KOPT-K1 (cell line): ENCODE measurements around the gene IL17RA.

Experiments used
- H3K27ac ChIP-seq: fragments of 200-600 bp; sonication (generic); 2 replicates; pipeline ENCODE4 v1.5.1; 2016; ENCODE audit warnings: antibody characterized with exemption, mild to moderate bottlenecking, low read depth, low read length; ENCODE audit not compliant: poor library complexity, severe bottlenecking
- H3K36me3 ChIP-seq: fragments of 200-600 bp; sonication (generic); 2 replicates; pipeline ENCODE4 v1.5.1; 2017; ENCODE audit warnings: antibody characterized with exemption, mild to moderate bottlenecking, low read length, moderate library complexity; ENCODE audit not compliant: insufficient read depth
- H3K9me3 ChIP-seq: fragments of 200-600 bp; sonication (generic); 2 replicates; pipeline ENCODE4 v1.5.1; 2017; ENCODE audit warnings: antibody characterized with exemption, low read length, mild to moderate bottlenecking; ENCODE audit not compliant: insufficient read depth, poor library complexity, severe bottlenecking

The IL17RA gene

GRCh38 chr22:17117890-17118289 is 33.1 kb downstream of the IL17RA start:
- peak overlapping the region; percentile 68 for H3K27ac ChIP-seq
- H3K9me3 ChIP-seq: no peaks in the 10 kb centered on the region
- no peaks in the 10 kb centered on the region for H3K36me3 ChIP-seq

- no peaks in the 10 kb centered on the region for H3K36me3 ChIP-seq
- peak overlapping the region; percentile 68 for H3K27ac ChIP-seq
- H3K9me3 ChIP-seq: no peaks in the 10 kb centered on the region
These were observed 33.5 kb downstream of the IL17RA start for GRCh38 chr22:17118342-17118741.

- no peak overlapping the region for H3K27ac ChIP-seq
- no peaks in the 10 kb centered on the region for H3K36me3 ChIP-seq
- no peaks in the 10 kb centered on the region for H3K9me3 ChIP-seq
These were observed 34.8 kb downstream of the IL17RA start for GRCh38 chr22:17119481-17120202.

GRCh38 chr22:17120281-17120680 is 35.5 kb downstream of the IL17RA start:
- H3K27ac ChIP-seq: no peak overlapping the region
- H3K9me3 ChIP-seq: no peaks in the 10 kb centered on the region
- H3K36me3 ChIP-seq: no peaks in the 10 kb centered on the region

GRCh38 chr22:17120711-17121232 is 36.0 kb downstream of the IL17RA start:
- H3K27ac ChIP-seq: no peak overlapping the region
- H3K36me3 ChIP-seq: no peaks in the 10 kb centered on the region
- no peaks in the 10 kb centered on the region for H3K9me3 ChIP-seq

GRCh38 chr22:17121233-17122195 is 36.7 kb downstream of the IL17RA start, which contains the start of gene TMEM121B:
TMEM121B (minus strand) TSS chr22:17121360; CDS start chr22:17121127, 233 bp downstream.
- no peaks in the 10 kb centered on the region for H3K36me3 ChIP-seq
- no peak within 1 kb of the TSS for H3K27ac ChIP-seq
- H3K9me3 ChIP-seq: no peaks in the 10 kb centered on the region

- peaks cover 21% of the 10 kb centered on the region for H3K36me3 ChIP-seq
- no peak overlapping the region for H3K27ac ChIP-seq
- H3K9me3 ChIP-seq: no peaks in the 10 kb centered on the region
These were observed 45.4 kb downstream of the IL17RA start for GRCh38 chr22:17130199-17130598.

GRCh38 chr22:17131686-17132085 is 46.9 kb downstream of the IL17RA start:
- no peaks in the 10 kb centered on the region for H3K9me3 ChIP-seq
- no peak overlapping the region for H3K27ac ChIP-seq

GRCh38 chr22:17132112-17132511 is 47.3 kb downstream of the IL17RA start:
- Histone ChIP-seq H3K27ac (no peak overlapping the region), H3K36me3 (peaks cover 32% of the 10 kb centered on the region), H3K9me3 (no peaks in the 10 kb centered on the region)

More at GRCh38 chr22:17131686-17132085, 46.9 kb downstream of the IL17RA start:
- peaks cover 27% of the 10 kb centered on the region for H3K36me3 ChIP-seq

- H3K27ac ChIP-seq: no peak overlapping the region
These were observed 48.3 kb downstream of the IL17RA start for GRCh38 chr22:17133137-17133536.

GRCh38 chr22:17135153-17135760 is 50.5 kb downstream of the IL17RA start:
- peaks cover 62% of the 10 kb centered on the region for H3K36me3 ChIP-seq
- H3K27ac ChIP-seq: no peak overlapping the region
- H3K9me3 ChIP-seq: no peaks in the 10 kb centered on the region

More at GRCh38 chr22:17133137-17133536, 48.3 kb downstream of the IL17RA start:
- Histone ChIP-seq H3K36me3 (peaks cover 42% of the 10 kb centered on the region), H3K9me3 (no peaks in the 10 kb centered on the region)

- H3K36me3 ChIP-seq: peaks cover 81% of the 10 kb centered on the region
- H3K9me3 ChIP-seq: no peaks in the 10 kb centered on the region
- H3K27ac ChIP-seq: no peak overlapping the region
These were observed 52.4 kb downstream of the IL17RA start for GRCh38 chr22:17137170-17137569.

GRCh38 chr22:17137861-17138425 is 53.1 kb downstream of the IL17RA start:
- H3K27ac ChIP-seq: no peak overlapping the region
- H3K36me3 ChIP-seq: peaks cover 89% of the 10 kb centered on the region
- H3K9me3 ChIP-seq: no peaks in the 10 kb centered on the region

- H3K9me3 ChIP-seq: no peaks in the 10 kb centered on the region
- H3K27ac ChIP-seq: no peak overlapping the region
- peaks cover 89% of the 10 kb centered on the region for H3K36me3 ChIP-seq
These were observed 53.7 kb downstream of the IL17RA start for GRCh38 chr22:17138513-17138912.
